Measurements from ENCODE around the gene TIRAP. TPM values are rescaled to one million over a fixed set of nuclear protein-coding genes. Genes with fewer than 3 reads are reported as not detected.

TIRAP gene
- total and polyA plus RNA-seq, 9 of the 15 experiments (the other 6 are each of a cell fraction or from before 2014, with no cell fraction given) = 0.60 to 8.7 (median 3.7) TPM

- TF ChIP-seq ETS1 (conservative IDR thresholded peaks at IDR 0.05; ENCODE audit: control insufficient read depth, low read depth, low read length) = no peak
- no peak for TF ChIP-seq LCOR (CRISPR knock-in tag; IDR thresholded peaks at IDR 0.05)
Observed at GRCh38 chr11:126319374-126319740, 36.5 kb downstream of the TIRAP start (continued).

GRCh38 chr11:126322996-126323395 is 40.1 kb downstream of the TIRAP start:
- Histone ChIP-seq H3K9me3 (replicated peaks; ENCODE audit: control insufficient read depth, insufficient read depth, low read depth, low read length) (no peaks in the 10 kb centered on the region), H3K4me1 (replicated peaks in 1 of 2; ENCODE audit: control insufficient read depth in 2 of 2, insufficient read depth in 2 of 2, low read length in 2 of 2) (peaks cover 0 to 3% of the 10 kb centered on the region in 2 experiments; a peak in 3 of 5 replicates), H2AFZ (ENCODE audit: low read depth, low read length) (no peak overlapping the region), H3K4me2 (ENCODE audit: insufficient read depth, low read length) (no peak overlapping the region), H3K9me1 (ENCODE audit: control insufficient read depth, insufficient read depth, low read length) (no peaks in the 10 kb centered on the region), H3K9ac (ENCODE audit: insufficient read depth in 1 of 2, low read depth in 2 of 2, low read length in 2 of 2) (no peak overlapping the region), H3K27me3 (ENCODE audit: control insufficient read depth in 2 of 2, insufficient read depth in 2 of 2, low read length in 2 of 2) (no peaks in the 10 kb centered on the region), H3K27ac (ENCODE audit: extremely low read depth, low read depth, low read length) (no peak overlapping the region), H3K4me3 (no peak overlapping the region), H4K20me1 (replicated peaks; ENCODE audit: control insufficient read depth, insufficient read depth, low read length) (peaks cover 3% of the 10 kb centered on the region; the same call in 1 of the 2 replicates), H3K79me2 (ENCODE audit: control insufficient read depth, insufficient read depth, low read length) (no peaks in the 10 kb centered on the region), H3K36me3 (ENCODE audit: control insufficient read depth, insufficient read depth, low read length) (no peaks in the 10 kb centered on the region)
- in situ Hi-C loops (cut with MboI) = loop anchor here (25.0 kb wide), 2 partner anchors 89 to 664 kb away; no protein-coding TSS in a partner anchor
- WGBS (ENCODE audit: insufficient coverage, low coverage, missing lambda C conversion rate) = 74% methylated on average over 3 of the region's 3 CpGs
- TF ChIP-seq ZNF217 (CRISPR knock-in tag; IDR thresholded peaks at IDR 0.05) = no peak
- TF ChIP-seq SPI1 (IDR thresholded peaks at IDR 0.05; ENCODE audit: borderline replicate concordance, low read depth, low read length) = no peak
- TF ChIP-seq MLX (CRISPR knock-in tag; conservative IDR thresholded peaks at IDR 0.05) = no peak
- no peak for TF ChIP-seq MBD1 (CRISPR knock-in tag; IDR thresholded peaks at IDR 0.05)
- TF ChIP-seq NFATC3 (IDR thresholded peaks at IDR 0.05) = no peak
- no peak for TF ChIP-seq PCBP1 (IDR thresholded peaks at IDR 0.05; ENCODE audit: low read depth, low read length, poor library complexity, severe bottlenecking)
- no peak for TF ChIP-seq HNRNPK (IDR thresholded peaks at IDR 0.05; ENCODE audit: low read depth, low read length, poor library complexity, severe bottlenecking)
- no peak for TF ChIP-seq TSC22D4 (tag; IDR thresholded peaks at IDR 0.05)
- no peak for TF ChIP-seq FOXA1 (IDR thresholded peaks at IDR 0.05; ENCODE audit: borderline replicate concordance)
- no peak for TF ChIP-seq PHTF2 (CRISPR knock-in tag; IDR thresholded peaks at IDR 0.05)
- TF ChIP-seq CHD1 (IDR thresholded peaks at IDR 0.05; ENCODE audit: low read length) = no peak
- TF ChIP-seq ZNF274 (IDR thresholded peaks at IDR 0.05; ENCODE audit: borderline replicate concordance, low read depth, low read length) = no peak
- no peak for TF ChIP-seq ZNF431 (CRISPR knock-in tag; IDR thresholded peaks at IDR 0.05)
- no peak for TF ChIP-seq HEY1 (CRISPR knock-in tag; IDR thresholded peaks at IDR 0.05; ENCODE audit: borderline replicate concordance)
- no peak for TF ChIP-seq ZKSCAN3 (CRISPR knock-in tag; IDR thresholded peaks at IDR 0.05)
- TF ChIP-seq CXXC5 (CRISPR knock-in tag; IDR thresholded peaks at IDR 0.05) = no peak
- DNase-seq (ENCODE audit: extremely low read depth in 1 of 4, low spot score in 3 of 4) (no peak), FAIRE-seq (no peak), ATAC-seq (no peak)
- BruUV-seq (replicated peaks) = no TSS peak
- intact Hi-C loops (cut with micrococcal nuclease) = no loop called here
- POLR2A ChIA-PET = interaction anchor here (1.1 kb wide), 1 partner anchor 16 kb away, joined by 3 read pairs; no protein-coding TSS in a partner anchor
- CTCF ChIA-PET (ENCODE audit: low intra/inter-chr PET ratio) = no interaction called here

Data from K562 (cell line).